NB4 (cell line): Measurements from ENCODE around the gene IMMP2L.

Experiments used
- TF ChIP-seq, protein P1 (sequence below): IDR thresholded peaks from 2 replicates; pipeline ENCODE4 v1.6.1; 2011; ENCODE audit warnings: low read depth, low read length
- TF ChIP-seq, protein P2 (sequence below): IDR thresholded peaks from one replicate; pipeline ENCODE4 v1.5.1; 2012; ENCODE audit warnings: low read depth, low read length

DNA sequence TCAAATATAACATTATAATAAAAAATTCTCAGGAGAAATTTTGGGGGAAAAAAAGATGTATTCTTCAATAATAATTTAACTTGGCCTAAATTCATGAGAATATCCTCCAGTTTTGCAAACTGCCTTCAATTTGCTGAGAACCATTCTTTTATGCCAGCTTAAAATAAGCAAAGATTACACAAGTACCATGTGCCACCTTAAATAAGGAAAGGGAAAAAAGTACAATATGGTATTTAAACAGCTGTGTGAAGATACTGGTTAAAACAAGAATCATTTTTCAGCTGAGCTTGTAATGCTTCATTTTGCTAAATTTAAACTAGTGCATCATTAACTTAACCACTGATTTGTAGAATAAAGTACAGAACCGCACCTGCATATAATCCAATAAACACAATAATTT, 253.6 kb downstream of the IMMP2L start:
- TF ChIP-seq, protein P1, sequence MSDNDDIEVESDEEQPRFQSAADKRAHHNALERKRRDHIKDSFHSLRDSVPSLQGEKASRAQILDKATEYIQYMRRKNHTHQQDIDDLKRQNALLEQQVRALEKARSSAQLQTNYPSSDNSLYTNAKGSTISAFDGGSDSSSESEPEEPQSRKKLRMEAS, result no peak
- TF ChIP-seq, protein P2, sequence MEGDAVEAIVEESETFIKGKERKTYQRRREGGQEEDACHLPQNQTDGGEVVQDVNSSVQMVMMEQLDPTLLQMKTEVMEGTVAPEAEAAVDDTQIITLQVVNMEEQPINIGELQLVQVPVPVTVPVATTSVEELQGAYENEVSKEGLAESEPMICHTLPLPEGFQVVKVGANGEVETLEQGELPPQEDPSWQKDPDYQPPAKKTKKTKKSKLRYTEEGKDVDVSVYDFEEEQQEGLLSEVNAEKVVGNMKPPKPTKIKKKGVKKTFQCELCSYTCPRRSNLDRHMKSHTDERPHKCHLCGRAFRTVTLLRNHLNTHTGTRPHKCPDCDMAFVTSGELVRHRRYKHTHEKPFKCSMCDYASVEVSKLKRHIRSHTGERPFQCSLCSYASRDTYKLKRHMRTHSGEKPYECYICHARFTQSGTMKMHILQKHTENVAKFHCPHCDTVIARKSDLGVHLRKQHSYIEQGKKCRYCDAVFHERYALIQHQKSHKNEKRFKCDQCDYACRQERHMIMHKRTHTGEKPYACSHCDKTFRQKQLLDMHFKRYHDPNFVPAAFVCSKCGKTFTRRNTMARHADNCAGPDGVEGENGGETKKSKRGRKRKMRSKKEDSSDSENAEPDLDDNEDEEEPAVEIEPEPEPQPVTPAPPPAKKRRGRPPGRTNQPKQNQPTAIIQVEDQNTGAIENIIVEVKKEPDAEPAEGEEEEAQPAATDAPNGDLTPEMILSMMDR, result no peak
